AG08395 (cell line): ENCODE results near the gene PCDHA9.
"Not testable (repeated sequence)": the region's sequence is repeated elsewhere in the genome, so short reads cannot be mapped to it uniquely, and the experiment has no call there.

ENCODE experiments used
- DNase-seq: peaks from one replicate; pipeline ENCODE4 v3.0.0; 2012; ENCODE audit warnings: mixed read lengths, low spot score

Gene PCDHA9

DNA sequence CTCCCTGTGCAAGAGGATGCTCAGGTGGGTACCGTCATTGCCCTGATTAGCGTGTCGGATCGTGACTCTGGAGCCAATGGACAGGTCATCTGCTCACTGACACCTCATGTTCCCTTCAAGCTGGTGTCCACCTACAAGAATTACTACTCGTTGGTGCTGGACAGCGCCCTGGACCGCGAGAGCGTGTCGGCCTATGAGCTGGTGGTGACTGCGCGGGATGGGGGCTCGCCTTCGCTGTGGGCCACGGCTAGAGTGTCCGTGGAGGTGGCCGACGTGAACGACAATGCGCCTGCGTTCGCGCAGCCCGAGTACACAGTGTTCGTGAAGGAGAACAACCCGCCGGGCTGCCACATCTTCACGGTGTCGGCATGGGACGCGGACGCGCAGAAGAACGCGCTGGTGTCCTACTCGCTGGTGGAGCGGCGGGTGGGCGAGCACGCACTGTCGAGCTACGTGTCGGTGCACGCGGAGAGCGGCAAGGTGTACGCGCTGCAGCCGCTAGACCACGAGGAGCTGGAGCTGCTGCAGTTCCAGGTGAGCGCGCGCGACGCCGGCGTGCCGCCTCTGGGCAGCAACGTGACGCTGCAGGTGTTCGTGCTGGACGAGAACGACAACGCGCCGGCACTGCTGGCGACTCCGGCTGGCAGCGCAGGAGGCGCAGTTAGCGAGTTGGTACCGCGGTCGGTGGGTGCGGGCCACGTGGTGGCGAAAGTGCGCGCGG, 28.5 kb downstream of the PCDHA9 start:
- not testable (repeated sequence) for DNase-seq

DNA sequence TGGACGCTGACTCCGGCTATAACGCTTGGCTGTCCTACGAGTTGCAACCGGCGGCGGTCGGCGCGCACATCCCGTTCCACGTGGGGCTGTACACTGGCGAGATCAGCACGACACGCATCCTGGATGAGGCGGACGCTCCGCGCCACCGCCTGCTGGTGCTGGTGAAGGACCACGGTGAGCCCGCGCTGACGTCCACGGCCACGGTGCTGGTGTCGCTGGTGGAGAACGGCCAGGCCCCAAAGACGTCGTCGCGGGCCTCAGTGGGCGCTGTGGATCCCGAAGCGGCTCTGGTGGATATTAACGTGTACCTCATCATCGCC, 29.0 kb downstream of the PCDHA9 start:
- DNase-seq, result no peak

DNA sequence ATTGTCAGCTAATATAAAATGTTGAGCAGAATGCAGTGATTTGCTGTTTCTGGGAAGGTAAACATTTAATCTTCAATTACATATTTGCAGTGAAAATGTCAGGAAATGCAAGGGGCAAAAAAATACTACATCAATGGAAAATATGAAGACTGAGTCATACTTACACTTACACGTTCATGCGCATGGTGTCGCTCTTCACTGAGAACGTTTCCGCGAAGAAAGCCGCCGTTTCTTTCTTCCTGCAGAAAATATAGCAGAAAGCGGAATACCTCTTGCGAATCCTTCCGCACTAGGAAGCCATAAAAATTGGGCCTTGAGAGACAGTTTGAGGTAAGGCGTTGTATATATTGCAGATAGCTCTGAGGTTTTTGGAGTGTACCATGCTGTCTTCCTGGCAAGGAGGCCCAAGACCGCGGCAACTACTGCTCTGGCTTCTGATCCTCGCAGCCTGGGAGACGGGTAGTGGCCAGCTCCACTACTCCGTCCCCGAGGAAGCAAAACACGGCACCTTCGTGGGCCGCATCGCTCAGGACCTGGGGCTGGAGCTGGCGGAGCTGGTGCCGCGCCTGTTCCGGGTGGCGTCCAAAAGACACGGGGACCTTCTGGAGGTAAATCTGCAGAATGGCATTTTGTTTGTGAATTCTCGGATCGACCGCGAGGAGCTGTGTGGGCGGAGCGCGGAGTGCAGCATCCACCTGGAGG, 33.9 kb downstream of the PCDHA9 start, which contains the start of gene PCDHA13:
TSS of gene PCDHA13 (plus strand) at position 236 of the 702 bp plus-strand sequence. CDS start at position 381, 145 bp downstream.
- no peak for DNase-seq

DNA sequence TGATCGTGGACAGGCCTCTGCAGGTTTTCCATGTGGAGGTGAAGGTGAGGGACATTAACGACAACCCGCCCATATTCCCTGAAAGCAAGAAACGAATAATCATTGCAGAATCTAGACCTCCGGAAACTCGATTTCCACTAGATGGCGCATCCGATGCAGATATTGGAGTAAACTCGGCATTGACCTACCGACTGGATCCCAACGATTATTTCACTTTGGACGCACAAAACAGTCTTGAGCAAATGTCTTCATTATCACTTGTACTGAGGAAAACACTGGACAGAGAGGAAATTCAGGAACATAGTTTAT, 34.4 kb downstream of the PCDHA9 start:
- DNase-seq, result no peak

GRCh38 chr5:140883373-140883772, 35.2 kb downstream of the PCDHA9 start:
- no peak for DNase-seq

- DNase-seq, result no peak
Observed at GRCh38 chr5:140883927-140884697, 35.9 kb downstream of the PCDHA9 start.
